Right atrium auricular region (tissue), 2 donors: ENCODE results near the gene MAFG. TPM values are rescaled to one million over a fixed set of nuclear protein-coding genes. Genes with fewer than 3 reads are reported as not detected.

Experiments
- DNase-seq: peaks from one replicate; pipeline ENCODE4 v3.0.0-alpha.2; 2019; ENCODE audit warnings: low spot score
- H3K27ac ChIP-seq, 2 donors: fragments of 200-600 bp; sonication (generic); 1 replicate in 1 of 2; 2 replicates in 1 of 2; pipeline ENCODE4 v1.5.1; 2016 to 2019
- H3K27me3 ChIP-seq, 2 donors: fragments of 200-600 bp; sonication (generic); one replicate each; pipeline versions ENCODE4 v1.5.1 to v1.6.0; 2017 to 2019
- H3K36me3 ChIP-seq: fragments of 200-600 bp; sonication (generic); one replicate; pipeline ENCODE4 v1.5.1; 2016
- H3K4me1 ChIP-seq, 2 donors: fragments of 200-600 bp; sonication (generic); one replicate each; pipeline versions ENCODE4 v1.5.1 to v1.6.0; 2017 to 2019
- H3K4me3 ChIP-seq, 2 donors: fragments of 200-600 bp; sonication (generic); 1 replicate in 1 of 2; 2 replicates in 1 of 2; pipeline ENCODE4 v1.5.1; 2017 to 2019; ENCODE audit warnings: mild to moderate bottlenecking in 1 of 2, moderate library complexity in 1 of 2
- H3K9me3 ChIP-seq, 2 donors: fragments of 200-600 bp; sonication (generic); one replicate each; pipeline ENCODE4 v1.5.1; 2019
- total RNA-seq, 2 donors: library from RNA; depleted of rRNA; stranded (reverse); fragments of >200 nt; gene quantifications; one replicate each; pipeline ENCODE4 v1.1.0, GENCODE V29; 2016
- TF ChIP-seq, protein P1 (sequence below), 2 donors: fragments of 200-600 bp; sonication (generic); IDR thresholded peaks; one replicate each; pipeline ENCODE4 v1.5.1; 2019; ENCODE audit warnings: antibody characterized with exemption in 2 of 2

Gene MAFG
- total RNA-seq, 2 donors from 2014 or later, result 21.8 to 26.5 TPM

DNA sequence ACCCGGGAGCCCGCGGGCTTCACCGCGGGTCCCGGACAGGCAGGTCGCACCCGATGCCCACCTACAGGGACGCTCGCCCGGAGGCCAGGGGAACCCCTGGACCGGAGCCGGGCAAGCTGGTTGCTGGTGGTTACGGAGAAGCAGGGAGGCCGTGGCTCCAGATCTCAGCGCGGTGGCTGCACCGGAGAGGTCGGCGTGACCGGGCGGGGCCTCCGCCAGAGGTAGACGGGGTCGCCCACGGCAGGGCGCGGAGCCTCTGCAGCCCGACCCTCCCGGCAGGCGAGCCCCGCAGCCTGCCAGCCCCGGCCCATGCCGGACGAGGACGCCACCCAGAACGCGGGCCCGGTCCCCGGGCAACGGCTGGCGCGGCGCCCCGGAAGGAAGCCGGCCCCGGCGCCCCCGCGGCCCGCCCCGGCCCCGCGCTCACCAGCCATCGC is 16.7 kb downstream of the MAFG start:
- Histone ChIP-seq H3K27ac (peak overlapping the region; percentile 21 to 58), H3K4me3 (peak overlapping the region; percentile 66 to 79), H3K4me1 (peaks cover 0 to 17% of the 10 kb centered on the region in 2 donors), H3K27me3 (no peaks in the 10 kb centered on the region), H3K36me3 (peaks cover 27% of the 10 kb centered on the region), H3K9me3 (no peaks in the 10 kb centered on the region)
- TF ChIP-seq, protein P1, sequence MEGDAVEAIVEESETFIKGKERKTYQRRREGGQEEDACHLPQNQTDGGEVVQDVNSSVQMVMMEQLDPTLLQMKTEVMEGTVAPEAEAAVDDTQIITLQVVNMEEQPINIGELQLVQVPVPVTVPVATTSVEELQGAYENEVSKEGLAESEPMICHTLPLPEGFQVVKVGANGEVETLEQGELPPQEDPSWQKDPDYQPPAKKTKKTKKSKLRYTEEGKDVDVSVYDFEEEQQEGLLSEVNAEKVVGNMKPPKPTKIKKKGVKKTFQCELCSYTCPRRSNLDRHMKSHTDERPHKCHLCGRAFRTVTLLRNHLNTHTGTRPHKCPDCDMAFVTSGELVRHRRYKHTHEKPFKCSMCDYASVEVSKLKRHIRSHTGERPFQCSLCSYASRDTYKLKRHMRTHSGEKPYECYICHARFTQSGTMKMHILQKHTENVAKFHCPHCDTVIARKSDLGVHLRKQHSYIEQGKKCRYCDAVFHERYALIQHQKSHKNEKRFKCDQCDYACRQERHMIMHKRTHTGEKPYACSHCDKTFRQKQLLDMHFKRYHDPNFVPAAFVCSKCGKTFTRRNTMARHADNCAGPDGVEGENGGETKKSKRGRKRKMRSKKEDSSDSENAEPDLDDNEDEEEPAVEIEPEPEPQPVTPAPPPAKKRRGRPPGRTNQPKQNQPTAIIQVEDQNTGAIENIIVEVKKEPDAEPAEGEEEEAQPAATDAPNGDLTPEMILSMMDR (IDR thresholded peaks at IDR 0.05), result no peak
- no peak for DNase-seq

- H3K27ac ChIP-seq, result peak overlapping the region; percentile 21 to 58
- peak overlapping the region; percentile 66 to 79 for H3K4me3 ChIP-seq
- H3K36me3 ChIP-seq, result peaks cover 22% of the 10 kb centered on the region
- peaks cover 0 to 17% of the 10 kb centered on the region in 2 donors for H3K4me1 ChIP-seq
- TF ChIP-seq, protein P1 (IDR thresholded peaks at IDR 0.05), result no peak
- no peaks in the 10 kb centered on the region for H3K27me3 ChIP-seq
- H3K9me3 ChIP-seq, result no peaks in the 10 kb centered on the region
- no peak for DNase-seq
These were observed 17.3 kb downstream of the MAFG start for GRCh38 chr17:81909966-81910839.

DNA sequence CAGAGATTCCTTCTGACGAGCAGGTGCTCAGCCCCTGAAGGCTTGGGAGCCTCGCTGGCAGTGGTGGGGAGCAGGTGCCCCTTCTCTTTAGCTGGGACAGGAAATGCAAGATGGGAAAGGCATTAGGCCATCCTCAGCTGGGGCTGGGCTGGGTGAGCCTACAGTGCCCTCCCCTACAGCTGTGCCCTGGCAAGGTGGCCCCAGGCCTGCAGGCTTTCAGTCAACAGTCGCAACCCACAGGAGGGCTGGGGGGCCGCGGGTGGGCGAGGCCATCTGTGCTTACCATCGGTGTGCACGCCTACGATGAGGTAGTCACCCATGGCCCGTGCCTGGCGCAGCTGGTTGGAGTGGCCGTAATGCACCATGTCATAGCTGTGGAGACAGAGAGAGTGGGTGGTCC is 18.3 kb downstream of the MAFG start:
- Histone ChIP-seq H3K27ac (no peak overlapping the region), H3K27me3 (no peaks in the 10 kb centered on the region), H3K9me3 (no peaks in the 10 kb centered on the region), H3K4me3 (no peak overlapping the region), H3K36me3 (peaks cover 12% of the 10 kb centered on the region), H3K4me1 (peaks cover 0 to 17% of the 10 kb centered on the region in 2 donors)
- no peak for DNase-seq
- TF ChIP-seq, protein P1 (IDR thresholded peaks at IDR 0.05), result no peak

DNA sequence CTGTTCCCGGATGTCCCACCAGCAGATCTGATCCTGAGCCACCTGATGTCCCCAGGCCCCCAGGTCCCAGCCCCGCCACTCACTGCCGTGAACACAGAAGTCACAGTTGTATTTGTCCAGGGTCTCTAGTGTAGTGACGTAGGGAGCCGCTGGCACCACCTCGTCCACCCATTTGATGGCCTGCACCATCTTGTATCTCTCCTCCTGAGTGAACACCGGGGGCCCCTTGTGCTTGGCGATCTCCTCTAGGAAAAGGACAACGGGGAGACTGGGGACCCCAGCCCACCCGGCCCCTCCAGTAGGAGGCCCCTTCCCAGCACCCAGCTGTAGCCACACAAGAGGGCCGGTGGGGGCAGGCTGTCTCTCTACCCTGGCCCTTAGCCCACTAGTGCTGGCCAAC is 18.7 kb downstream of the MAFG start:
- no peaks in the 10 kb centered on the region for H3K27me3 ChIP-seq
- peaks cover 0 to 17% of the 10 kb centered on the region in 2 donors for H3K4me1 ChIP-seq
- TF ChIP-seq, protein P1 (IDR thresholded peaks at IDR 0.05), result no peak
- peaks cover 8% of the 10 kb centered on the region for H3K36me3 ChIP-seq
- no peak overlapping the region for H3K4me3 ChIP-seq
- DNase-seq, result no peak
- no peak overlapping the region for H3K27ac ChIP-seq
- H3K9me3 ChIP-seq, result no peaks in the 10 kb centered on the region

DNA sequence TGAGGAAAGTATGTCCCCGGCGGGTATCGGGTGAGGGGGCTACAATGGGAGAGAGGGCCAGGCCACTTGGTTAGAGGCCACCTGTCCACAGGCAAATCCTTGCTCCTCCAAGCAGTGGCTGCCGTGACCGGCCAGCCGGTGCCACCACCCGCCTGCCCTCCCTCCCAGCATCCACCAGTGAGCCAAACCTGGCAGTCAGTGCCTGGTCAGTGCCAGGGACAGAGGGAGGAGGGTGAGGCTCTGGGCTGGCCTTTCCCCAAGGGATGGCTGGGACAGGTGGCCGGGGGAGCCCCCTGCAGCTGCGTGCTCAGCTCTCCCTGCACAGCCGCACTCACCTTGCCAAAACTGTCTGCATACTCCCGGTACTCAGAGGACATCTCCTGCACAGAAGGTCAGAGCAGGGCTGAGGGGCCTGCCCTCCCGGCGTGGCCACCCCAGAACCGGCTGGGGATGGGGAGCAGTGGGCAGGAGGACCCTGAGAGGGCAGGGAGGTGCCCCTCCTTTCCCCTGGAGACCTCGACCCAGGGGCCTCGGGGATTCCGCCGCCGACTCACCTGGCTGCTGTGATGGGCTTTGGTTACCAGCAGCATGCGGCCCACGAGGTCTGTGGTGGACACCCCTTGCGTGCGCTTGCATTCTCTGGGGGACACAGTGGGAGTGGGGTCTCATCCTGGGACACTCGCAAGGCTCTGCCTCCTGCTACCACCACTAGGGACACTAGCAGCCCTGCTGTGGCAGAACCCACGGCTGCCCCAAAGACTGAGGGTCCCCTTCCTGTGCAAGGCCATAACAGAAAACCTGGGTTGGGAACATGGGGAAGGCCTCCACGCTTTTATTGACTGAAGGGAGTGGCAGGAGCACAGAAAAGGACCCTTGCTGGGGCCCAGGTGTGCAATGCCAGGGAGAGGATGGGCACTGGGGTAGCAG is 20.1 kb downstream of the MAFG start:
- peaks cover 0 to 20% of the 10 kb centered on the region in 2 donors for H3K4me1 ChIP-seq
- no peaks in the 10 kb centered on the region for H3K27me3 ChIP-seq
- TF ChIP-seq, protein P1 (IDR thresholded peaks at IDR 0.05), result no peak
- no peak overlapping the region for H3K27ac ChIP-seq
- DNase-seq, result no peak
- no peak overlapping the region for H3K4me3 ChIP-seq
- H3K36me3 ChIP-seq, result no peaks in the 10 kb centered on the region
- H3K9me3 ChIP-seq, result no peaks in the 10 kb centered on the region
